Loucy (cell line): ENCODE measurements around the gene SEC14L3.

Experiments used
- H2AFZ ChIP-seq: fragments of 200-600 bp; sonication (generic); 2 replicates; pipeline ENCODE4 v1.6.0; 2016; ENCODE audit warnings: antibody characterized with exemption, mild to moderate bottlenecking, low read length, moderate library complexity
- H3F3A ChIP-seq: fragments of 200-600 bp; 2 replicates; pipeline ENCODE4 v1.6.0; 2016; ENCODE audit warnings: antibody characterized with exemption, low read depth, mild to moderate bottlenecking
- H3K27me3 ChIP-seq: fragments of 200-600 bp; sonication (generic); 2 replicates; pipeline ENCODE4 v1.6.1; 2014; ENCODE audit warnings: low read length, mild to moderate bottlenecking; ENCODE audit not compliant: insufficient read depth, poor library complexity, severe bottlenecking
- H3K36me3 ChIP-seq: fragments of 200-600 bp; sonication (generic); 2 replicates; pipeline ENCODE4 v1.6.1; 2016; ENCODE audit warnings: low read length; ENCODE audit not compliant: insufficient read depth
- H3K4me1 ChIP-seq: fragments of 200-600 bp; sonication (generic); 2 replicates; pipeline ENCODE4 v1.5.1; 2014; ENCODE audit warnings: low read length, mild to moderate bottlenecking; ENCODE audit not compliant: insufficient read depth, poor library complexity, severe bottlenecking
- H3K4me2 ChIP-seq: fragments of 200-600 bp; sonication (generic); 2 replicates; pipeline ENCODE4 v1.6.0; 2014; ENCODE audit warnings: antibody characterized with exemption, low read length, low read depth, mild to moderate bottlenecking; ENCODE audit not compliant: poor library complexity, severe bottlenecking
- H3K4me3 ChIP-seq: fragments of 200-600 bp; sonication (generic); 2 replicates; pipeline ENCODE4 v1.5.1; 2014; ENCODE audit warnings: low read length, mild to moderate bottlenecking, mixed read lengths; ENCODE audit not compliant: poor library complexity, severe bottlenecking
- H3K79me2 ChIP-seq: fragments of 200-600 bp; sonication (generic); 2 replicates; pipeline ENCODE4 v1.6.1; 2014; ENCODE audit warnings: low read length; ENCODE audit not compliant: insufficient read depth
- H3K9ac ChIP-seq: fragments of 200-600 bp; sonication (generic); 2 replicates; pipeline ENCODE4 v1.6.0; 2014; ENCODE audit warnings: mild to moderate bottlenecking, low read depth, low read length, moderate library complexity; ENCODE audit not compliant: poor library complexity, severe bottlenecking
- H3K9me2 ChIP-seq: fragments of 200-600 bp; sonication (generic); replicated peaks from 2 replicates; pipeline ENCODE4 v1.6.1; 2016; ENCODE audit warnings: low read depth, low read length, mixed read lengths
- H3K9me3 ChIP-seq: fragments of 200-600 bp; sonication (generic); 2 replicates; pipeline ENCODE4 v1.6.1; 2014; ENCODE audit warnings: mild to moderate bottlenecking, antibody characterized with exemption, low read length, low read depth; ENCODE audit not compliant: insufficient read depth
- H4K20me1 ChIP-seq: fragments of 200-600 bp; sonication (generic); 2 replicates; pipeline ENCODE4 v1.6.0; 2014; ENCODE audit warnings: antibody characterized with exemption, low read length, mild to moderate bottlenecking; ENCODE audit not compliant: insufficient read depth, poor library complexity, severe bottlenecking
- CTCF ChIP-seq: fragments of 200-600 bp; sonication (generic); conservative IDR thresholded peaks from 2 replicates; pipeline ENCODE4 v1.5.1; 2014; ENCODE audit warnings: mild to moderate bottlenecking, antibody characterized with exemption, low read length
- EZH2phosphoT487 ChIP-seq: fragments of 200-600 bp; IDR thresholded peaks from 2 replicates; pipeline ENCODE4 v1.6.1; 2018; ENCODE audit warnings: antibody characterized with exemption, mild to moderate bottlenecking, moderate library complexity, borderline replicate concordance

The SEC14L3 gene

GRCh38 chr22:30486661-30487115, 14.9 kb upstream of the SEC14L3 start:
- Histone ChIP-seq H3K79me2 (no peaks in the 10 kb centered on the region), H3K9me3 (no peaks in the 10 kb centered on the region), H3K4me2 (no peak overlapping the region), H3K4me1 (no peaks in the 10 kb centered on the region), H4K20me1 (no peaks in the 10 kb centered on the region), H3K9me2 (no peaks in the 10 kb centered on the region), H3K36me3 (no peaks in the 10 kb centered on the region), H3K9ac (no peak overlapping the region), H2AFZ (no peak overlapping the region), H3K4me3 (no peak overlapping the region), H3F3A (no peaks in the 10 kb centered on the region), H3K27me3 (no peaks in the 10 kb centered on the region)
- TF ChIP-seq CTCF (no peak), EZH2phosphoT487 (no peak)

GRCh38 chr22:30486118-30486517, 14.3 kb upstream of the SEC14L3 start:
- H3K79me2 ChIP-seq, result no peaks in the 10 kb centered on the region
- no peaks in the 10 kb centered on the region for H3K4me1 ChIP-seq
- no peaks in the 10 kb centered on the region for H3K36me3 ChIP-seq
- H3F3A ChIP-seq, result no peaks in the 10 kb centered on the region
- H3K9ac ChIP-seq, result no peak overlapping the region
- no peaks in the 10 kb centered on the region for H4K20me1 ChIP-seq
- H3K4me3 ChIP-seq, result no peak overlapping the region
- no peaks in the 10 kb centered on the region for H3K9me2 ChIP-seq
- no peak overlapping the region for H2AFZ ChIP-seq
- TF ChIP-seq CTCF, result no peak
- no peak for TF ChIP-seq EZH2phosphoT487
- no peaks in the 10 kb centered on the region for H3K9me3 ChIP-seq
- no peak overlapping the region for H3K4me2 ChIP-seq
- no peaks in the 10 kb centered on the region for H3K27me3 ChIP-seq

GRCh38 chr22:30485362-30485988, 13.7 kb upstream of the SEC14L3 start:
- no peaks in the 10 kb centered on the region for H3K9me2 ChIP-seq
- no peaks in the 10 kb centered on the region for H3K27me3 ChIP-seq
- no peak overlapping the region for H3K4me2 ChIP-seq
- H3K9me3 ChIP-seq, result no peaks in the 10 kb centered on the region
- H3K9ac ChIP-seq, result no peak overlapping the region
- no peak overlapping the region for H3K4me3 ChIP-seq
- H4K20me1 ChIP-seq, result no peaks in the 10 kb centered on the region
- H2AFZ ChIP-seq, result no peak overlapping the region
- no peaks in the 10 kb centered on the region for H3K79me2 ChIP-seq
- no peaks in the 10 kb centered on the region for H3K4me1 ChIP-seq
- TF ChIP-seq EZH2phosphoT487 (no peak), CTCF (peak; percentile 89)
- no peaks in the 10 kb centered on the region for H3F3A ChIP-seq
- no peaks in the 10 kb centered on the region for H3K36me3 ChIP-seq
